SJCRH30 (cell line): ENCODE results near the gene EXOC3L4. TPM values are rescaled to one million over a fixed set of nuclear protein-coding genes. Genes with fewer than 3 reads are reported as not detected.
"Not testable (repeated sequence)": the region's sequence is repeated elsewhere in the genome, so short reads cannot be mapped to it uniquely, and the experiment has no call there.

ENCODE experiments used
- DNase-seq, 2 experiments: peaks; one replicate each; pipeline ENCODE4 v3.0.0-alpha.2; 2015 to 2020
- H3K27ac ChIP-seq: fragments of 250-450 bp; sonication (Bioruptor Pico); 2 replicates; pipeline ENCODE4 v1.5.1; 2020; ENCODE audit warnings: mild to moderate bottlenecking, moderate library complexity
- H3K27me3 ChIP-seq: fragments of 250-450 bp; sonication (Bioruptor Pico); 2 replicates; pipeline ENCODE4 v1.5.1; 2020; ENCODE audit warnings: mild to moderate bottlenecking, moderate library complexity
- H3K36me3 ChIP-seq: fragments of 250-450 bp; sonication (Bioruptor Pico); 2 replicates; pipeline ENCODE4 v1.5.1; 2020; ENCODE audit warnings: mild to moderate bottlenecking, moderate library complexity
- H3K4me1 ChIP-seq: fragments of 250-450 bp; sonication (Bioruptor Pico); 2 replicates; pipeline ENCODE4 v1.5.1; 2020; ENCODE audit warnings: mild to moderate bottlenecking, moderate library complexity
- H3K4me3 ChIP-seq: fragments of 250-450 bp; sonication (Bioruptor Pico); 2 replicates; pipeline ENCODE4 v1.5.1; 2020; ENCODE audit warnings: mild to moderate bottlenecking, moderate library complexity
- H3K9me3 ChIP-seq: fragments of 250-450 bp; sonication (Bioruptor Pico); replicated peaks from 2 replicates; pipeline ENCODE4 v1.5.1; 2020; ENCODE audit warnings: mild to moderate bottlenecking, moderate library complexity
- total RNA-seq: library from RNA; depleted of rRNA; stranded (reverse); fragments of >200 nt; shearing (Covaris generic); gene quantifications from 2 replicates; pipeline ENCODE4 v1.2.3, GENCODE V29; 2014

The EXOC3L4 gene
- total RNA-seq, 1 experiment from 2014 or later, result not detected

- Histone ChIP-seq H3K4me3 (no peak overlapping the region), H3K27me3 (no peaks in the 10 kb centered on the region; the same call in 1 of the 2 replicates), H3K27ac (no peak overlapping the region), H3K36me3 (no peaks in the 10 kb centered on the region), H3K4me1 (peaks cover under 1% of the 10 kb centered on the region), H3K9me3 (no peaks in the 10 kb centered on the region)
- no peak for DNase-seq
These were observed 48.3 kb downstream of the EXOC3L4 start for GRCh38 chr14:103142721-103143302.

DNA sequence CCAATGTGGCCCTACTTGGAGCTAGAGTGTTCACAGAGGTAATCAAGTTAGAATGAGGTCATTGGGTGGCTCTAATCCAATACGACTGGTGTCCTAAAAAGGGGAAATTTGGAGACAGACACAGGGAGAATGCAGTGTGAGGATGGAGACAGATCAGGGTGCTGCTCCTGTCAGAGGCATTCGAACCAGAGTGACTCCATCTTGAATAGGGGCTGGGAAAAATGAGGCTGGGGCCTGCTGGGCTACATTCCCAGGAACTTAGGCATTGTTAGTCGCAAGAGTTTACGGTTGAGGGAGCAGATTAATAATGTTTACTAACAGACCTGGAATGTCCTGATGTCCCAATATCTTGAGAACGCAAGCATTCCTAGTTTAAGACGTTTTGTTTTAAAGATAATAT is 49.0 kb downstream of the EXOC3L4 start:
- DNase-seq, result no peak
- H3K27ac ChIP-seq, result no peak overlapping the region

DNA sequence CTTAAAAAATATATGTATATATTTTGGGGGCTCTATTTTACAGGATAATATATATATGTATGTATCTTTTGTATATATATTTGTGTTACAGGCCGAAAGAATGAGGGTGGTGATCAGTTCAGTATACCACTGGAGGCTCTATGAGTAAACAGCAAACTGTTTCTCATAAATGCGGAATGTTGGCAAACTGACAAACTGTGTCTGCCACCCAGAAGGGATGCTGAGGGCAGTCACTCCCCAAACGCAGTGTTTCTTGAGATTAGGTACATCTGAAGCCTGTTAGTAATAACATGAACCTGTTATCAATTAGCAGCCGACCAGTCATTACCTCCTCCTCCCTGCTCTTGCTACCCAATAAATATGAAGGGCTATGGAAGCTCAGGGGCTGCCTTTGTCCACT is 49.6 kb downstream of the EXOC3L4 start:
- no peaks in the 10 kb centered on the region; the same call in 1 of the 2 replicates for H3K27me3 ChIP-seq
- no peaks in the 10 kb centered on the region for H3K36me3 ChIP-seq
- no peak overlapping the region for H3K4me3 ChIP-seq
- no peaks in the 10 kb centered on the region for H3K9me3 ChIP-seq
- H3K4me1 ChIP-seq, result no peaks in the 10 kb centered on the region; the same call in 1 of the 2 replicates
- DNase-seq, result no peak
- H3K27ac ChIP-seq, result no peak overlapping the region

More for the DNA sequence above, 49.0 kb downstream of the EXOC3L4 start:
- Histone ChIP-seq H3K9me3 (no peaks in the 10 kb centered on the region), H3K4me1 (no peaks in the 10 kb centered on the region; the same call in 1 of the 2 replicates), H3K4me3 (no peak overlapping the region), H3K27me3 (no peaks in the 10 kb centered on the region; the same call in 1 of the 2 replicates), H3K36me3 (no peaks in the 10 kb centered on the region)

DNA sequence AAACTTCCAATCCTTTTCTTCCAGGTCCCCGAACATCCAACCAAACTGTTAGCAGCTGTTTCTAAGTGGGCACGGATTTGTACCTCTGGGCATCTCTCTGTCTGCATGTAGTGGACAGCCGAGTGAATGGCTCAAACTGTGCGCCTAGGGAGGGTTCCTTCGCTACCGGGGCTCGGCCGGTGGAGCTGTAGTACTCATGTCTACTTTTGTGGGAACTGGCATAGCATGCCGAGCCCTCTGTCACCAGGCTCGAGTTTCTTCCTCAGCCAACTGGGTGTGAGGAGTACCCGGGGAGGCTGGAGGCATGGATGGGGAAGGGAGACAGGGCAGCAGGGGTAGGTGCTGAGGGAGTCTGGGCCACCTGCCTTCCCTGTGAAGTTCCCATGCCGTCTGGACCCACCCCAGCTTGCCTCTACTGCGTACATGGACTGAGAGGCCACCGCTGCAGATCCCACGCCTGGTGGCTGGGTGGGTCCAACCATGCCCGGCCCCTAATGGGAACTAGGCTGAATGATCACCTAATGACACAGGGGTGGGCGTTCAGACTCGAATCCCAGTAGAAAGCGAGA is 51.7 kb downstream of the EXOC3L4 start:
- DNase-seq, result no peak
- no peak overlapping the region for H3K27ac ChIP-seq
- no peaks in the 10 kb centered on the region for H3K36me3 ChIP-seq
- H3K4me1 ChIP-seq, result no peaks in the 10 kb centered on the region; the same call in 1 of the 2 replicates
- no peaks in the 10 kb centered on the region for H3K27me3 ChIP-seq
- H3K4me3 ChIP-seq, result no peak overlapping the region
- H3K9me3 ChIP-seq, result no peaks in the 10 kb centered on the region

GRCh38 chr14:103149351-103150237 is 55.1 kb downstream of the EXOC3L4 start:
- Histone ChIP-seq H3K4me3 (no peak overlapping the region), H3K9me3 (no peaks in the 10 kb centered on the region), H3K36me3 (no peaks in the 10 kb centered on the region), H3K27me3 (no peaks in the 10 kb centered on the region), H3K4me1 (no peaks in the 10 kb centered on the region), H3K27ac (no peak overlapping the region)
- no peak for DNase-seq

DNA sequence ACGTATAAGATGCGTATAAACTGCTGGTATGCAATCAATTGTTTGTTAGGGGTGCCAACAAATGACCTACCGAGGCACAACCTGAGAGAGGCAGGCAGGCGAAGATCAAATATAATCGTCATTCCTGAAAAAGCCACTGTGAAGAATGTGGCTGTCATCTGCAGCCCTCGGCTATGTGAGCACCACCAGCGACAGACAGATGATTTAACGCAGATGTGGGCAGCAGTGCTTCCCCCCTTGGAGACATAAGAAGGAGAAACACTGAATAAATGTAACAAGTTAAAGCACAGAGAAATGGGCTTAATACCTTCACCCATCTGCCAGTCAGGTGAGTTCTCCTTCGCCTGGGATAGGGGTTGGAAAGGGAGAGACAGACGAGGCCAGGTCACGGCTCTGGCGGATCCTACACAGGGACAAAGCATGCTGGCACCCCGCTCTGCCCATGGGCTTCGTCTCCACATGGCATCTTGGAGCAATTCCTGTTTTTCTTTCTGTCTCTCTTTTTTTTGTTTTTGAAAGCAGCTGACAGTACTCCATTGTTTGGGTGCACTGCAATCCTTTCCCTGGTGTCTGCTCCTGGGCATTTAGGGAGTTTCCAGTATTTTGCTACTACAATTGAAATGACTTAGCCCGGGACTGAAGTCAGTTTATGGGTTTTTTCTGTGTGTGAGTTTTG is 56.9 kb downstream of the EXOC3L4 start:
- Histone ChIP-seq H3K9me3 (no peaks in the 10 kb centered on the region), H3K4me3 (no peak overlapping the region), H3K4me1 (no peaks in the 10 kb centered on the region), H3K36me3 (no peaks in the 10 kb centered on the region), H3K27me3 (no peaks in the 10 kb centered on the region; the same call in 1 of the 2 replicates), H3K27ac (no peak overlapping the region)
- no peak for DNase-seq

DNA sequence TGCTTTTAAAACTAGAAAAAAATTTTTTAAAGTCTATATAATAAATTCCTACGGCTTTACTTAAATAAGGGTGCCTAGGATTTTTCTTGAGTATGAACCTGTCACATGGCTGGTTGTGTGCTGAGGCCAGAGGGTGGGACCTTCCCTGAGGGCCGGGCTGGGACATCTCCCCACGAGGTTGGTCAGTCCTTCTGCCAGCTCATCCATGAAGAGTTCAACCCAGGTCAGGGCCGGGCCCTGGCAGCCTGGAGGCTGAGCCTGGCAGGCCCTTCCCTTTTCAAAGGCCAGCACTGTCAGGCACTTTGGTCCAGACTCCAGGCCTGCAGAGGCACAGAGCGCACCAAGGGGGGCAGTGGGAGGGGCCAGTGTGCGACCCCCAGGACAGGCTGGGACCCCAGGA is 60.5 kb downstream of the EXOC3L4 start:
- no peak for DNase-seq
- H3K36me3 ChIP-seq, result no peaks in the 10 kb centered on the region
- H3K9me3 ChIP-seq, result no peaks in the 10 kb centered on the region
- H3K4me1 ChIP-seq, result no peaks in the 10 kb centered on the region
- H3K27me3 ChIP-seq, result peaks cover 7% of the 10 kb centered on the region; the same call in 1 of the 2 replicates
- H3K4me3 ChIP-seq, result no peak overlapping the region
- H3K27ac ChIP-seq, result no peak overlapping the region

- not testable (repeated sequence) for H3K36me3 ChIP-seq, DNase-seq, H3K27ac ChIP-seq, H3K9me3 ChIP-seq, H3K4me1 ChIP-seq, H3K27me3 ChIP-seq, H3K4me3 ChIP-seq
These were observed 60.9 kb downstream of the EXOC3L4 start for GRCh38 chr14:103155416-103155815.

DNA sequence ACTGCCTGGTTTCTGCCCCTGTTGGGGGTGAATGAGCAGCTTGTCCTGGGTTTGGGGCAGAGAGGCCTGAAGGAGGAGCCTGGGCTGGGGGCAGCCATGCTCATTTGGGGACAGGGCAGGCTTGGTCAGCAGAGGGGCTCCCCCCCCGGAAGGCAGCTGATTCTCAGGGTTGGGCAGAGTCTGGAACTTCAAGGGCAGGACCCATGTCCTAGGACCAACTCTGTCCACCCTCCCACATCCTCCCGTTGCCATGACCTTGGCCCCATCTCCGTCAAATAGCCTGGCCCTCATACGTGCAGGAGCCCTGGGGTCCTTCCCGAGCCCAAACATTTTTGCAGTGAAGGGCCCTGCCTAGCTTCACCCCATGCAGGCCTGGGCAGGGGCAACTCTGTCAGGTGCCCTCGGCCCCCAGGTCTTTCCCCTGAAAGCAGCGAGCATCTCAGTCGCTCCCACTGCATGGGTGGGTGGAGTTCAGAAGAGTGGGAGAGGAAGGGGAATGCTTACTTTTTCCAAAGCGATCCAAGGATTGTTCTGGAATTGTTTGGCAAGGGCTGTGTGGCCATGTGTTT is 61.4 kb downstream of the EXOC3L4 start:
- DNase-seq, result no peak
- no peak overlapping the region for H3K4me3 ChIP-seq
- H3K4me1 ChIP-seq, result no peaks in the 10 kb centered on the region
- no peak overlapping the region for H3K27ac ChIP-seq
- no peaks in the 10 kb centered on the region for H3K9me3 ChIP-seq
- no peaks in the 10 kb centered on the region for H3K36me3 ChIP-seq
- H3K27me3 ChIP-seq, result peaks cover 7% of the 10 kb centered on the region; the same call in 1 of the 2 replicates

DNA sequence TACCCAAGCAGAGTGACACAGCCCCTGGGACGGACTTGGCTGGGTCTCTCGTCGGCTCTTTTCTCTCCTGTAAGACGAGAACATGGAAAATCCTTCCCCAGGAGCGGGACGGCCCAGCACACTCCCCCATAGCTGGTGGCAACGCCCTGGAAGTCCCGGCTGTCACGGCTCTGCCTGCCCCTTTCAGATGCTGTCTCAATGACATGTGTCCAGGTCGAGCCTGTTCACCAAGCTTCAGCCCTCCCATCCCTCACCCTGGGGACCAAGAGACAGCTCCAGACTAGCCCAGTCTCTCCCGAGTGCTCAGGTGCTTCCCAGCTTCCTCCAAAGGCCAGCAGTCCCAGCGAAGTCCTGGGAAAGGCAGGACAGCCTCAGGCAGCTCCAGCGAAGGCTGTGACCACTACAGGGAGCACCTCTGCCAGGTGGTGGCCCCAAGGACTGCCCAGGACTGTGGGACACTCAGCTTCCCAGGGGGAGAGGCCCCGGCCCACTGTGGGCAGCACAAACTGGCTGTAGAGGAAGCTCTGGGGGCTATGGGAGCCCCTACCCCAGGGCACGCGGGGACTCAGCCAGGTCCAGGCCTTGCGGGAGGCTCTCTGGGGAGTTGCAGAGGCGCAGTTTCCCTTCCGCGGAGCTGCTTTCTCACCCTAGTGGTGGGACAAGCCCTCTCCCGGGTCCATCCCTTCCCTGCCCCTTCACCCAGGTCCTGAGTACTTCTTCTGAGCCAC is 62.3 kb downstream of the EXOC3L4 start:
- Histone ChIP-seq H3K4me1 (no peaks in the 10 kb centered on the region), H3K36me3 (no peaks in the 10 kb centered on the region), H3K27me3 (peaks cover 11% of the 10 kb centered on the region; the same call in 1 of the 2 replicates), H3K4me3 (no peak overlapping the region), H3K9me3 (no peaks in the 10 kb centered on the region), H3K27ac (no peak overlapping the region)
- DNase-seq, result no peak

GRCh38 chr14:103157969-103158368 is 63.4 kb downstream of the EXOC3L4 start:
- Histone ChIP-seq H3K27ac (no peak overlapping the region), H3K4me3 (no peak overlapping the region), H3K27me3 (peaks cover 11% of the 10 kb centered on the region; the same call in 1 of the 2 replicates), H3K4me1 (no peaks in the 10 kb centered on the region), H3K36me3 (no peaks in the 10 kb centered on the region), H3K9me3 (no peaks in the 10 kb centered on the region)
- DNase-seq, result no peak

DNA sequence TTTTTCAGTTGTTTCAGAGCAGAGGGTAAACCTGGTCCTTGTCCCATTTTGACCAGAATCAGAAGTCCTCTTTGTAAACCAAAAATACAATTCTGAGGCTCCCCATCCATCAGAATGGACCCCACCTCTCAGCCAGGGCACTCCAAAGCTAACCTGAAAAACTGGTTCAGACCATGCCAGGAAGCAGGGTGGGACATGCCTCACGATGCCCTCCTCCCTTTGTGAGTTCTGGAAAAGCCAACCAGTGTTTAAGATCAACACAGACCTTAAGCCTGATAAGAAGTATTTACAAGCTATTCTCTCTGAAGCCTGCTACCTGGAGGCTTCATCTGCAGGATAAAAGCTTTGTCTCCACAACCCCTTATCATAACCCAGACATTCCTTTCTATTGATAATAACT is 64.2 kb downstream of the EXOC3L4 start:
- DNase-seq, result no peak
- H3K27me3 ChIP-seq, result peaks cover 11% of the 10 kb centered on the region; the same call in 1 of the 2 replicates
- H3K36me3 ChIP-seq, result no peaks in the 10 kb centered on the region
- no peak overlapping the region for H3K27ac ChIP-seq
- H3K9me3 ChIP-seq, result no peaks in the 10 kb centered on the region
- no peak overlapping the region for H3K4me3 ChIP-seq
- no peaks in the 10 kb centered on the region for H3K4me1 ChIP-seq
